ENCODE results near the gene RETREG1.
"Not testable (repeated sequence)": the region's sequence is repeated elsewhere in the genome, so short reads cannot be mapped to it uniquely, and the experiment has no call there.

RETREG1 gene, protein sequence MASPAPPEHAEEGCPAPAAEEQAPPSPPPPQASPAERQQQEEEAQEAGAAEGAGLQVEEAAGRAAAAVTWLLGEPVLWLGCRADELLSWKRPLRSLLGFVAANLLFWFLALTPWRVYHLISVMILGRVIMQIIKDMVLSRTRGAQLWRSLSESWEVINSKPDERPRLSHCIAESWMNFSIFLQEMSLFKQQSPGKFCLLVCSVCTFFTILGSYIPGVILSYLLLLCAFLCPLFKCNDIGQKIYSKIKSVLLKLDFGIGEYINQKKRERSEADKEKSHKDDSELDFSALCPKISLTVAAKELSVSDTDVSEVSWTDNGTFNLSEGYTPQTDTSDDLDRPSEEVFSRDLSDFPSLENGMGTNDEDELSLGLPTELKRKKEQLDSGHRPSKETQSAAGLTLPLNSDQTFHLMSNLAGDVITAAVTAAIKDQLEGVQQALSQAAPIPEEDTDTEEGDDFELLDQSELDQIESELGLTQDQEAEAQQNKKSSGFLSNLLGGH

DNA sequence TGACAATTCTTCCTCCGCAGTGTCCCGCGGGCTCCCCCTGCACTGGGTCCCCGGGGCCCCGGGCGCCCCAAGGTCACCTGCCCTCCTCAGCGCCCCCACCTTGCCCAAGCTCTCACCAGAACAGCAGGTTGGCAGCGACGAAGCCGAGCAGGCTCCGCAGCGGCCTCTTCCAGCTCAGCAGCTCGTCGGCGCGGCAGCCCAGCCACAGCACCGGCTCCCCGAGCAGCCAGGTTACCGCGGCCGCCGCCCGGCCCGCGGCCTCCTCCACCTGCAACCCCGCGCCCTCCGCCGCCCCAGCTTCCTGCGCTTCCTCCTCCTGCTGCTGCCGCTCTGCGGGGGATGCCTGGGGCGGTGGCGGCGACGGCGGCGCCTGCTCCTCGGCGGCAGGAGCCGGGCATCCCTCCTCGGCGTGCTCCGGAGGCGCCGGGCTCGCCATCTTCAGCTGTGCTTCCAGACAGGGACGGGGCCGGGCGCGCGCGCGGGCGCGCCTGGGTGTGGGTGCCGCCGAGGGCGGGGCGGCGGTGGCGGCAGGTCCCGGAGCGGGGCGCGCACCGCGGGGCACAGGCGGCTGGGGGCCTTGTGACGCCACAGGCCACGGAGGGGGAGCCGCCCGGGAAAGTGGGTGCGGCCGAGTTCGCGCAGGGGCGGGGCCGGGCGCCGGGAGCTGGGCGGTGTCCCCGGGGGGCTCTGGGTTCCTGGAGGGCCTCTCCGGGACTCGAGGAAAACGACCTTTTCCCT is at the start of gene RETREG1:
Gene RETREG1 (minus strand): TSS at position 462 of the 738 bp plus-strand sequence. CDS start 26 bp downstream, at position 436.
- in situ Hi-C loops (cut with MboI; ENCODE audit: low sequenced_read_pairs) = no loop called here

DNA sequence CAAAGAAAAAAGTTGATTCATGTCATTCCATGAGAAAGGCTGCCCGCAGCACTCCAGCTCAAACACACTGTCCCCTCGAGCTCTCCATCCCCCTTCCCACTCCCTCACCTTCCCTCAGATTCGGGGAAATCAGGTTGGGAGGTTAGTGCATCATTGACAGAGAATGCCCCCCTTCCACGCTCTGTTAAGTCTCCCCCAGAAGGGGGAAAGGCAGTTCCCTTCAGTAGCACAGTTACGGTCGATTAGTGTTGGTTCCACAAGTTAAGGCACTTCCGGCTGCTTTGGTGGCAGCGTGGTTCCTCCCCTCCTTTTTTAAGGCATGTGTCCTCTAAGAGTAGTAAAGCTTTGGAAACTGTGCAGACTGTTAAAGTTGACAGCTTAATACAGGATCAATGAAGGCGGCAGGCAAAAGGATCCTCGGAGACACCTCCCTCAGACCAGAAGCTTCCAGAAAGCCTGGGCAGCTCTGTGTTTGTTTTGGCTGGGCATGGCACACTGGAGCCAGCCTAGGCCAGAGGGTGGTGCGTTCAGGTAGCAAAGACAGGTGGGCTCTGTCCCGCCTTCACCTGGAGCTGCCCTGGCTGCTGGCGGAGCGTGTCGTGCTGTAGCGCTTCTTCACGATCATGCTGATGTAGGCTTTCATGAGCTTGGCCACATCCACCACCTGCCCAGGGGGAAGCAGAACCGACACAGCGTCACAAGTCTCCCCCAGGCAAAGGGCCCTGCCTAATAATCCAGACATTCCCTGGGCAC is 49.5 kb upstream of the RETREG1 start:
- in situ Hi-C loops (cut with MboI; ENCODE audit: low sequenced_read_pairs) = no loop called here

DNA sequence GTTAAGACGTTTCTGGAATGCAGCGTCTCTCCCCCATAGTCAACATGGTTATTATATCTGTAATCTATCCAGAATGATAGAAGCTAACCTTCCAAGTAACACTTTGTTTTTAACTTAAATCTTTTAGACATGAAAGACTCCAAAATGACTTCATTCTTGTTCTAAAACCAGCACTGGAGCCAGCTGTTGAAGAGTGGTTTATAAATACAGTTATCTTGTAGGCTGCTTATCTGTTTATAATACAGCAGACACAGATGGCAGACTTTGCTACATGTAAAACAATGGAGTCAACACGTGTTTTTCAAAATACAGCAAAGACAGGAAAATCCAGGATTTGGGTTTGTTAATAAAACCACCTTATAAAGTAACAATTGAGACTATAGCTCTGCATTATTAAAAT is 48.8 kb upstream of the RETREG1 start:
- in situ Hi-C loops (cut with MboI; ENCODE audit: low sequenced_read_pairs) = no loop called here

DNA sequence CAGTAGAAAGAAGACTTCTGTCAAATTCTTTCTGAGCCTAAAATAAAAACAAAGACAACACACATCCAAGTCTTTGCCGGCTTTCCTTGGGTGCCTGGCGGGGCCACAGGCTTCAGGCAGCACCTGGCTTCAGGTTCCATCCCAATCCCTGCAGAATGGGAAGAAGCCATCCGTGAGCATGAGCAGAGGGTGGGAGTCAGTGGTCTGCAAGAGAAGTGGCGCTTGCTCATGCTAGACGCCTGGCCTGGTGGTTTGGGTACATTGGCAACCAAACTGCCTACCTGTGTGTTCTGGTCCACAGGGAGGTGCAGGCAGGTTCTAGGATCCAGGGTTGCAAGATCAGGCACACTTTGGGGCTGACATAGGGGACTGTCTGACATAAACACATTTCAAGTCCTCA is 47.6 kb upstream of the RETREG1 start:
- in situ Hi-C loops (cut with MboI; ENCODE audit: low sequenced_read_pairs) = no loop called here

DNA sequence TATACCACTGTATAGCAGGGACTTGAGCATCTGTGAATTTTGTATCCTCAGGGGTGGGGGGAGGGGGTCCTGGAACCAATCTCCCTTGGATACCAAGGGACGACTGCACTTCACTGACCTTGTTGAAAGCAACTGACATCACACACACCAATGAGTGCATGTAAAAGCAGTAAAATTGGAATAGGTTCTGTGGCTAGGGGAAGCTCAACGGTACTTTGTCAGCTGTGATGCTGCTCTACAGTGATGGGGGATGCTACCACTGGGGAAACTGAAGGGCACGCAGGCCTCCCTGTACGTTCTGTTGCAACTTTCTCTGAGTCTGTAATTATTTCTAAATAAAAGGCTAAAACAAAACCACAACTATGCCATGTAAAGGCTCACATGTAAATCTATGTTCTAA is 47.0 kb upstream of the RETREG1 start:
- in situ Hi-C loops (cut with MboI; ENCODE audit: low sequenced_read_pairs) = no loop called here

DNA sequence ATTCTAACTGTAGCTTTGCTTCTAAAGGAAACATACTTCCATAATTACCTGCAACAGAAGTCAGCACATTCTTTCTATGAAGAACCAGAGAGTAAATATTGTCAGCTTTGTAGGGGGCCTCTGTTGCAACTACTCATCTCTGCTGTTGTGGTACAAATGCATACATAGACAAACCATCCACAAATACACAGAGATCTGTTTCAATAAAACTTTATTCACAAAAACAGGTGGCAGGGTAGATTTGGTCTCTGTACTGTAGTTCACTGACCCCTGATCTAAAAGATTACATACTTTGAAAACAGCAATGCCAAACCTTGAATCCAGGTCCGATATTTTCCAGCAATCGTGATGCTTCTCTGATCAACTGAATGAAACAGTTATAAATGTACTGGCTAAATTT is 44.9 kb upstream of the RETREG1 start:
- in situ Hi-C loops (cut with MboI; ENCODE audit: low sequenced_read_pairs) = no loop called here

DNA sequence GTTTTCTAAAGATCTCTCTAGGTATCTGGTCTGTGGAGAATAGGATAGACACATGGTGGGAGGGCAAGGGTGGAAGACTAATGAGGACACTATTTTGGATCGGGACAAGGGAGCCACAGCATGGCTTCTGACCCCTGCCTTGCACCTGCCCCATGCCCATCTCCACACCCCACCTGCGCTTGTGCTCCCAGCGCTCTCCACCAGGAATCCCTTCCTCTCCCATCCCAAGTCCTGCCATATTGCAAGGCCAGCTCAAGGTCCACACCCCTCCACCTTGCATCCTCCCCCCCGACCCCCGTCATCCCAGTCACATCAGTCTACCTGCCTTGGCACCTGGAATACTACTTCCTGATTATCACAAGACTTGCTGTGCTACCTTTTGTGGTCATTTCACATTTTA is 44.2 kb upstream of the RETREG1 start:
- in situ Hi-C loops (cut with MboI; ENCODE audit: low sequenced_read_pairs) = no loop called here

DNA sequence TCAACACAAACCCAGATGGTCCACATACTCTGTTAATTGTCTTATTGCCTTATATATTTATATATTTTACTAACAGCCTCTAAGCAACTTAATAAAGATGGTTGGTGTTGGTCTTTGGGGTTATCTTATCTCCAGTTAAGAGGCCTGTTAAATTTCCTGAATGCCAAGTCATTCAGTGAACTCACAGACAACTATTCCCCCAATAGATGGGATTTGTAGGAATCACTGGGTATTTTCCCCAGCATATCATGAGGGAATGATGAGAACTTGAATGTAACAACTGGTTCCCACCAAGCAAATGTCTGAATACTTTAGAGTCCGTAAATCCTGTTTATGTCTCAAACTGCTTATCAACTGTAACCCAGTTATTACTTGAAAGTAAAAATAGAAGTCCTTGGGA is 42.7 kb upstream of the RETREG1 start:
- in situ Hi-C loops (cut with MboI; ENCODE audit: low sequenced_read_pairs) = no loop called here

DNA sequence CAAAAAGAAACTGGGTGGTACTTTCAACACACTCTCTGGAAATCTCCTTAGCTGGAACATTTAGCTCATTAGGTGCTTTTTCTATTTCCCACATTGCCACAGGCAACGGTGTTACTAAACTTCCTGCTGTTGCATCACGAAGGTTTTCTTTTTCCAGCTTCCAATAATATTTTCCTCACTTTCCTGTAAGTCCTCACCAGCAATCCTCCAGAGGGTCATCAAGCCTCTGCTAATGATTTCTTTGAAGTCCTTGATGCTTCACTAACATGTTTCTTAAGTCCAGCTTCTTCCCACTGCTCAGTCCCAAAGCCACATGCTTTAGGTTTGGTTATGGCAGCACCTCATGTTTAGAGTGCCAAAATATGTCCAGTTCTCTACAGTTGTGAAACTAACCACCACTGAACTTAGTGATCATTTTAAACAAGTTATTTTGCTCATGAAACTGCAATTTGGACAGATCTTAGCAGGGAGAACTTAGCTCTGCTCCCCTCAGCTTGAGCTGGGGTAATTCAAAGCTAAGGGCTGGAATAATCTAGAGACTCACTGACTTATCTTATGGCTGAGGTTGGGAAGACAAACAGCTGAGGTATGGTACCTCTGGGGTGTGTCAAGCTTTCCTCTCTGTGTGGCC is 39.9 kb upstream of the RETREG1 start:
- in situ Hi-C loops (cut with MboI; ENCODE audit: low sequenced_read_pairs) = no loop called here

DNA sequence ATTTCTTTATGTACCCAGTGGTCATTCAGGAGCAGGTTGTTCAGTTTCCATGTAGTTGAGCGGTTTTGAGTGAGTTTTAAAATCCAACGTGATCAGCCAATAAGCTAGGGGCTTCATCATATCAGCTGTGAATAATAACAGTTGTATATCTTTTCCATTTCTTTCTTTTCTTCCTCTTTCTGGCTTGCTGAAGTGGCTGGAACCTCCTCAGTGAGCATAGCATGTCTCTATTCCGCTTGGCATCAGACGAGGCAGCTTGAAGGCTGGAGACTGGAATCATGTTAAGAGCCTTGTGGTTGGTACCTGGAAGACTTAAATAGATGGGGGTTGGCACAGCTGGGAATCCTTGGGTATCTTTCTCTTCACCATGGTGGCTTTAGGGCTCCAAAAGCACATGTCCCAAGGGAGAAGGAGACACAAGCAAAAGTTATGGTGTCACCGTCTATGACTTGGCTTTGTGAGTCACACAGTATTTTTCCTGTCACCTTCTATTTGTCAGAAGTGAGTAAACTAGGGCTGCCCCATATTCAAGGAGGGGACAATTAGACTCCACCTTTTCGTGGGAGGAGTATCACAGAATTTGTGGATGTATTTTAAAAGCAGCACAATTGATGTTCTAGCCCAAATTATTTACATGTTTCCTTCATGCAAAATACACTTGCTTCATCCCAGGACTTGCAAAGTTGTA is 38.0 kb upstream of the RETREG1 start:
- in situ Hi-C loops (cut with MboI; ENCODE audit: low sequenced_read_pairs) = no loop called here

DNA sequence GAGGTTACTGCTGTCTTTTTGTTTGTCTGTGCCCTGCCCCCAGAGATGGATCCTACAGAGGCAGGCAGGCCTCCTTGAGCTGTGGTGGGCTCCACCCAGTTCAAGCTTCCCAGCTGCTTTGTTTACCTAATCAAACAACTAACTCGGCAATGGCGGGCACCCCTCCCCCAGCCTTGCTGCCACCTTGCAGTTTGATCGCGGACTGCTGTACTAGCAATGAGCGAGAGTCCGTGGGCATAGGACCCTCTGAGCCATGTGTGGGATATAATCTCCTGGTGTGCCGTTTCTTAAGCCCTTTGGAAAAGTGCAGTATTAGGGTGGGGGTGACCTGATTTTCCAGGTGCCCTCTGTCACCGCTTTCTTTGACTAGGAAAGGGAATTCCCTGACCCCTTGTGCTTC is 31.9 kb upstream of the RETREG1 start:
- in situ Hi-C loops (cut with MboI; ENCODE audit: low sequenced_read_pairs) = not testable (repeated sequence)

DNA sequence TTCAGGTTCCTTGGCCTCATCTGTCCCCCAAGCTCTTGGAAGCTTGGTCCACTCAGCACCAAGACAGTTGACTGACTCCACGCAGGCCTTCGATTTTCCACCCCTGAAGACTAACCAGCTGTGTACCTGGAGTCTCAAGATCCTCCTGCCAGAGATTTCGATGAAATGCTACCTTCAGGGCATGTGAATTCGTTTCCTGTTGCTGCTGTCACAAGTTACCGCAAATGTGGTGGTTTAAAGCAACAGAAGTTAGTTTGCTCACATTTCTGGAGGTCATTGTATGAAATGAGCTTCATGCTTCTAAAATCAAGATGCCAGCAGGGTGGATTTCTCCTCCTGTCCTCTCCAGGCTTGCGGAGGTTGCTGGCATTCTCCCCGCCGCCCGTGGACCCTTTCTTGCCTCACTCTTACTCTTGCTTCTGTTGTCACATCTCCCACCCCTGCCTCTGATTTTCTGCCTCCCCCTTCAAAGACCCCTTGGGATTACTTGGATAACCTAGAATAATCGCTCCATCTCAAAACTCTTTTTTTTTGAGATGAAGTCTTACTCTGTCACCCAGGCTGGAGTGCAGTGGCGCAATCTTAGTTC is 27.6 kb upstream of the RETREG1 start:
- in situ Hi-C loops (cut with MboI; ENCODE audit: low sequenced_read_pairs) = no loop called here

DNA sequence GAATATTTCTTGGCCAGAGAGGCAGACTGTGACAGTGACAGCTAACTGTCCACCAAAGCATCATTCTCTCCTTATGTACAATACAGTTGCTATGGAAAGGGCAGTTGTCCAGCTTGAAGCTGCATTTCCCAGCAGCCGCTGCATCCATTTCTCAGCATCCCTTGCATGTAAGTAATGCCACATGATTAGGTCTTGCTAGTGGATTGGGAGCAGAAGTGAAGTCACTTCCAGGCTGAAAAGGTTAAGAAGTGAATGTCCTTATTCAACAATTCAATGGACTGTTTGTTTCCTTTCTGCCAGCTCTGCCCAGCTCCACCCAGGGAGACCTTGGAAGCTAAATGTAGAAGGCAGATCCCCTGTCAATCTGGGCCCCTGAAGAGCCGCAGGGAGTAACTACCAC is 26.1 kb upstream of the RETREG1 start:
- in situ Hi-C loops (cut with MboI; ENCODE audit: low sequenced_read_pairs) = no loop called here

DNA sequence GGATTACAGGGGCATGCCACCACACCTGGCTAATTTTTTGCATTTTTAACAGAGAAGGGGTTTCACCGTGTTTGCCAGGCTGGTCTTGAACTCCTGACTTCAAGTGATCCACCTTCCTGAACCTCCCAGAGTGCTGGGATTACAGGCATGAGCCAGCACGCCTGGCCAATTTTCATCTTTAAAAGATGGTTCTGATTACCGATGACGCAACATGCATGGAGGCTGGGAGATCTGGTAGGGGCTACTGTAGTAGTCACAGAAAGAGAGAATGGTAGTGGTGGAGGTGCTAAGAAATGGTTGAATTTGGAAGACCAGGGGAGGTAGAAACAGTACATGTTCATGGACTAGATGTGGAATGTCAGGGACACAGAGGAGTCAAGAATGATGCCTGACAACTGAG is 22.4 kb upstream of the RETREG1 start:
- in situ Hi-C loops (cut with MboI; ENCODE audit: low sequenced_read_pairs) = no loop called here

DNA sequence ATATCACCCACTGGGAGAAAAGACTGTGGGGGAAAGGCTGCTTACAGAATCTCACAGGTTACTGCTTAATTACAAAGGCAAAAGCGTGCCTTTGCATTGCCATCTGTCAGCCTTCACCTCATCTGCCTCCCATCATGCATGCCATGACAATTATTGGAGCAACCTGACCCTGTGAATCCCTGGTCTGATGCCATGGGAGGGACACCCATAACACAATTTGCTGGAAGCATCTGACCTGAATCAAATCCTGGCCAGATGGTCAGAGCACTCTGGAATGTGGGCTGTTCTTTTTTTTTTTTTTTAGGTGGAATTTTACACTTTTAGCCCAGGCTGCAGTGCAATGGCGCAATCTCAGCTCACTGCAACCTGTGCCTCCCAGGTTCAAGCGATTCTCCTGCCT is 11.6 kb upstream of the RETREG1 start:
- in situ Hi-C loops (cut with MboI; ENCODE audit: low sequenced_read_pairs) = no loop called here

DNA sequence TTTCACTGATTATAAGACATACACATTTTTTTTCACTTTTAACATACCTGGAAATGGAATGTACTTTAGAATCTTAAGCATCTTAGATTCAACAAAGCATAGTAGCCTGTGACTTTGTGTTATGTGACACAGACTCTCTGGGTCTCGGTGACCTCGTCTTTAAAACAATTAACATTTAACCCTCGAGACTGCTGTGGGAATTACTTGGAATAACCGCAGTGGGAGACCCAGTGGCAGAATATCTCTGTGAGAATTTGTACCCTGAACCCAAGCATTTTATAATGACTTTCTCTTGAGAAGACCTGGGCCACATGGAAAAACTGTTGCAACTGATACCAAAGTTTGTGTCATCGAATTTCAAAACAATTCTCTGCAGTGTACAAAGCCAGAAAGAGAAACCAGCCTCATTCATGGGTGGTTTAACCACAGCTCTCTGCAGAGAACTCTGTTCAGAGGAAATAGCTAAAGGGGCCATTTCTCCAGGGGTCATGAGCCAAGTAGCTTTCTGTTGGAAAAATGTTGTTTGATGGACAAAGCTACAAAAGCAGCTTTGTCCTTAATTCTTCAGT is 10.0 kb upstream of the RETREG1 start:
- in situ Hi-C loops (cut with MboI; ENCODE audit: low sequenced_read_pairs) = no loop called here

DNA sequence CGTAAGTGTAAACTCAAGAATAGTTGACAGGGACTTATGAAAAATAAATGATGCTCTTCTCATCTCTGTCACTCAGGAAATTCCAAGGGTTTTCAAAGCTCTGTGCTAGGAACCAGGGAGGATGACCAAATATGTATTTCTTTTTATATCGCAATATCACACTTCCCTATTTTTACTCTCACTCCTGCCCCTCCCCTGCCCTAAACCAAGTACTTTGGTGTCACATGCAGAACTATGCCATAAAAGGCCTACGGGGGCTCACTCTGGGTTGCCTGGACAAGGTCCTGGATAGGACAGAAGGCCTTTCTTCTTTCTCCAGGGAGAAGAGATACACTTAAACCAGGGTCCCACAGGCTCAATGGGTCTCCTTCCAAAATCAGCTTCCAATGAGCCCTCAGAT is 8.3 kb upstream of the RETREG1 start:
- in situ Hi-C loops (cut with MboI; ENCODE audit: low sequenced_read_pairs) = no loop called here

DNA sequence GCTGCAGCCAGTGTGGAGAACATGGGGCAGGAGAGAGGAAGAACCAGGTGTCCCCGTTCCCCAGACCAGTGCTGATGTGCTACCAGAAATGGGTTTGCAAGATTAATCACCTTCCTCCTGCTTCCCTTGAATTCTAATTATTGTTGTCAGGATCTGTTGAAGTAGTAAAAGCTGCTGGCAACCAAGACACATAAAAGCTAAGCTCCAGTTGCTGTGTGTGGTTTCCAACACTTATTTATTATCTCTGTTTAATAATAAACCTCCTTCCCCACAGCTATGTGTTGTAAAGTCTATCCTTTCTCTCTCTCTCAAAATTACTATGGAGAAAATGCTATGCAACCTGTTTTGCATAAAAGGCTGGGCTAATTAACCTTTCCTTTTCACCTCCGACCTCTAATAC is 2.3 kb upstream of the RETREG1 start:
- in situ Hi-C loops (cut with MboI; ENCODE audit: low sequenced_read_pairs) = no loop called here

DNA sequence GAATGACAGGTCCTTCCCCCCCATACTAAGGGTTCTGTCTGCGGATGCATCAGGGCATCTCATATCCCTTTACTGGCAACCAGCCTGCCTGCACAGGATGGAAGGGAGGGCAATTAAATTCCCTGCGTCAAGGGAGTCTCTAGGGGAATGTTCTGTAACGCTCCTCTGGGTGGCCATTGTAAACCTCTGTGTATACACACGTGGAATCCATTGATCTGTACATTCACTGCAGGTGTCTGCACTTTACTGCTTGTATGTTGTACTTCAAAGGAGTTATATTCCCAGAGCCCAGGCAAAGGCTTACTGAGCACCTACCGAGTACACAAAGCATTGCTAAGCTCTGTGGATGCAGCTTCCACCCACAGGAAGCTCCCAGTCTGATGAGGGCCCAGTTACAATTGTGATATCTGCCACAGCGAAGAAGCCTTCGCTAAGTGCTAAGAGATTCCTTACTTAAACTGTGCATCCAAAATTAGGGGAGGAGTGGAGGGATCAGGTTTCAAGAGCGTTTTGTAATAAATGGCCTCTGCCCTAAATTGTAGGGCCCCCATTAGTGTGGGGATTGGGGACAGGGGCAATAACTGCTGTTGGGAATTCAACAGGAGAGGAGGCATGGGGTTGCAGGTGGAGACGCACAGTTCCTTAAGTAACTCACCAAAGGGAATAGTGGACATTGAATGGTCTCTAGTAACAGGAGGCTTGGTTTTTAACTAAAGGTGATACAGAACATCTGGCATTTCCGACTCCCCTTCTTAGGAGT is 1.5 kb upstream of the RETREG1 start:
- in situ Hi-C loops (cut with MboI; ENCODE audit: low sequenced_read_pairs) = no loop called here

Data from HL-60/S4 treated with retinoic acid at 250 ng/mL for 4 days and 3 days (cell line).